Panc1 (cell line): ENCODE results near the gene TRAPPC10. TPM values are rescaled to one million over a fixed set of nuclear protein-coding genes. Genes with fewer than 3 reads are reported as not detected.

Source experiments
- ATAC-seq: fragments of 200-7000 bp; cut with Tn5 transposase; 2 replicates; pipeline ENCODE4 v1.9.1; 2020; ENCODE audit warnings: mild to moderate bottlenecking, moderate library complexity
- BruUV-seq: library from RNA; stranded (reverse); fragments of 400-500 nt; replicated peaks from 2 replicates; lab custom pipeline; 2021; lab: Mats Ljungman, UMichigan
- CTCF ChIA-PET: fragments of 300-600 bp; sonication (Branson Sonifier 250); formaldehyde crosslinking; loops from one replicate; lab custom pipeline; 2022; ENCODE audit warnings: antibody characterized with exemption; lab: Charles Lee
- POLR2A ChIA-PET: fragments of 300-600 bp; sonication (Branson Sonifier 250); formaldehyde crosslinking; loops from one replicate; lab custom pipeline; 2022; ENCODE audit warnings: antibody characterized with exemption; lab: Charles Lee
- DNase-seq: peaks from one replicate; pipeline ENCODE4 v3.0.0-alpha.2; 2010; ENCODE audit warnings: low read depth, low spot score
- H3K27ac ChIP-seq: 2 replicates; pipeline ENCODE4 v1.5.1; 2011; ENCODE audit warnings: mild to moderate bottlenecking, low read length, inconsistent platforms
- H3K27me3 ChIP-seq: fragments of 200-500 bp; sonication (Bioruptor generic); 2 replicates; pipeline ENCODE4 v1.6.0; 2014; ENCODE audit warnings: low read length, inconsistent platforms; ENCODE audit not compliant: control insufficient read depth, insufficient read depth
- H3K36me3 ChIP-seq: fragments of 200-500 bp; sonication (Bioruptor generic); 2 replicates; pipeline ENCODE4 v1.5.1; 2014; ENCODE audit warnings: inconsistent platforms, mild to moderate bottlenecking, low read length, moderate library complexity; ENCODE audit not compliant: control insufficient read depth, insufficient read depth
- H3K4me1 ChIP-seq: 2 replicates; pipeline ENCODE4 v1.5.1; 2011; ENCODE audit warnings: inconsistent platforms, mild to moderate bottlenecking, low read length, moderate library complexity; ENCODE audit not compliant: control insufficient read depth, insufficient read depth
- H3K4me3 ChIP-seq, 2 experiments: 2 replicates each; pipeline ENCODE4 v1.5.1; 2011 to 2012; ENCODE audit warnings: low read depth in 2 of 2, low read length in 2 of 2, mild to moderate bottlenecking in 2 of 2, inconsistent platforms in 1 of 2, moderate library complexity in 1 of 2
- H3K9me3 ChIP-seq: fragments of 200-500 bp; sonication (Bioruptor generic); 2 replicates; pipeline ENCODE4 v1.5.1; 2014; ENCODE audit warnings: low read depth, mild to moderate bottlenecking, inconsistent platforms, low read length, moderate library complexity; ENCODE audit not compliant: control insufficient read depth, insufficient read depth
- CTCF ChIP-seq: fragments of 450-650 bp; IDR thresholded peaks from 2 replicates; pipeline ENCODE4 v1.5.1; 2017; ENCODE audit warnings: mild to moderate bottlenecking
- POLR2AphosphoS5 ChIP-seq: IDR thresholded peaks from 2 replicates; pipeline ENCODE4 v1.6.1; 2012; ENCODE audit warnings: mild to moderate bottlenecking, low read depth, low read length, moderate library complexity
- SIN3A ChIP-seq: IDR thresholded peaks from 2 replicates; pipeline ENCODE4 v1.6.1; 2012; ENCODE audit warnings: low read depth, mild to moderate bottlenecking, low read length, moderate library complexity, borderline replicate concordance; ENCODE audit not compliant: insufficient read depth
- TCF7L2 ChIP-seq: IDR thresholded peaks from 2 replicates; pipeline ENCODE4 v1.6.1; 2011; ENCODE audit warnings: mild to moderate bottlenecking, low read depth, low read length, inconsistent platforms
- in situ Hi-C: cut with HindIII; loops from 2 replicates; pipeline ENCODE4 v1.10.0; 2016; ENCODE audit warnings: low sequenced_read_pairs, low pct_unique_long_range_greater_than_20kb
- intact Hi-C: fragments of 100-400 bp; cut with micrococcal nuclease; formaldehyde crosslinking; loops from one replicate; pipeline ENCODE4 v1.10.0; 2022; ENCODE audit not compliant: unreplicated experiment
- total RNA-seq: library from RNA; stranded (reverse); gene quantifications from one replicate; pipeline ENCODE4 v1.2.1, GENCODE V29; 2021; ENCODE audit not compliant: unreplicated experiment
- TF ChIP-seq, protein P1 (sequence below), 2 experiments: IDR thresholded peaks; 2 replicates each; pipeline ENCODE4 v1.6.1; 2011 to 2012; ENCODE audit warnings: low read depth in 2 of 2, control low read depth in 1 of 2, low read length in 1 of 2, mild to moderate bottlenecking in 1 of 2, moderate library complexity in 1 of 2; ENCODE audit not compliant: insufficient read depth in 1 of 2

TRAPPC10 gene
- total RNA-seq, 1 experiment from 2014 or later = 34.5 TPM

- no peak overlapping the region for H3K27ac ChIP-seq
- ATAC-seq (no peak), DNase-seq (no peak)
- H3K9me3 ChIP-seq = no peaks in the 10 kb centered on the region
- intact Hi-C loops (no loop called here), in situ Hi-C loops (no loop called here)
- H3K4me3 ChIP-seq = no peak overlapping the region
- H3K36me3 ChIP-seq = no peaks in the 10 kb centered on the region
- H3K27me3 ChIP-seq = no peaks in the 10 kb centered on the region
- BruUV-seq = no TSS peak
- POLR2A ChIA-PET = no interaction called here
- CTCF ChIA-PET = no interaction called here
- H3K4me1 ChIP-seq = no peaks in the 10 kb centered on the region
- TF ChIP-seq POLR2AphosphoS5 = no peak
- no peak for TF ChIP-seq SIN3A
- no peak for TF ChIP-seq CTCF
- TF ChIP-seq, protein P1, sequence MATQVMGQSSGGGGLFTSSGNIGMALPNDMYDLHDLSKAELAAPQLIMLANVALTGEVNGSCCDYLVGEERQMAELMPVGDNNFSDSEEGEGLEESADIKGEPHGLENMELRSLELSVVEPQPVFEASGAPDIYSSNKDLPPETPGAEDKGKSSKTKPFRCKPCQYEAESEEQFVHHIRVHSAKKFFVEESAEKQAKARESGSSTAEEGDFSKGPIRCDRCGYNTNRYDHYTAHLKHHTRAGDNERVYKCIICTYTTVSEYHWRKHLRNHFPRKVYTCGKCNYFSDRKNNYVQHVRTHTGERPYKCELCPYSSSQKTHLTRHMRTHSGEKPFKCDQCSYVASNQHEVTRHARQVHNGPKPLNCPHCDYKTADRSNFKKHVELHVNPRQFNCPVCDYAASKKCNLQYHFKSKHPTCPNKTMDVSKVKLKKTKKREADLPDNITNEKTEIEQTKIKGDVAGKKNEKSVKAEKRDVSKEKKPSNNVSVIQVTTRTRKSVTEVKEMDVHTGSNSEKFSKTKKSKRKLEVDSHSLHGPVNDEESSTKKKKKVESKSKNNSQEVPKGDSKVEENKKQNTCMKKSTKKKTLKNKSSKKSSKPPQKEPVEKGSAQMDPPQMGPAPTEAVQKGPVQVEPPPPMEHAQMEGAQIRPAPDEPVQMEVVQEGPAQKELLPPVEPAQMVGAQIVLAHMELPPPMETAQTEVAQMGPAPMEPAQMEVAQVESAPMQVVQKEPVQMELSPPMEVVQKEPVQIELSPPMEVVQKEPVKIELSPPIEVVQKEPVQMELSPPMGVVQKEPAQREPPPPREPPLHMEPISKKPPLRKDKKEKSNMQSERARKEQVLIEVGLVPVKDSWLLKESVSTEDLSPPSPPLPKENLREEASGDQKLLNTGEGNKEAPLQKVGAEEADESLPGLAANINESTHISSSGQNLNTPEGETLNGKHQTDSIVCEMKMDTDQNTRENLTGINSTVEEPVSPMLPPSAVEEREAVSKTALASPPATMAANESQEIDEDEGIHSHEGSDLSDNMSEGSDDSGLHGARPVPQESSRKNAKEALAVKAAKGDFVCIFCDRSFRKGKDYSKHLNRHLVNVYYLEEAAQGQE (IDR thresholded peaks at IDR 0.05; ENCODE audit: insufficient read depth in 1 of 2, low read depth in 2 of 2, low read length in 1 of 2) = no peak
- no peak for TF ChIP-seq TCF7L2
These were observed 45.1 kb upstream of the TRAPPC10 start for GRCh38 chr21:43966946-43967512.

GRCh38 chr21:43967981-43968380 lies 44.1 kb upstream of the TRAPPC10 start:
- intact Hi-C loops (no loop called here), in situ Hi-C loops (no loop called here)
- TF ChIP-seq POLR2AphosphoS5 = no peak
- no TSS peak for BruUV-seq
- Histone ChIP-seq H3K27me3 (no peaks in the 10 kb centered on the region), H3K4me1 (no peaks in the 10 kb centered on the region), H3K36me3 (no peaks in the 10 kb centered on the region), H3K4me3 (no peak overlapping the region), H3K9me3 (no peaks in the 10 kb centered on the region), H3K27ac (no peak overlapping the region)
- DNase-seq (no peak), ATAC-seq (no peak)
- ChIA-PET POLR2A (no interaction called here), CTCF (no interaction called here)

DNA sequence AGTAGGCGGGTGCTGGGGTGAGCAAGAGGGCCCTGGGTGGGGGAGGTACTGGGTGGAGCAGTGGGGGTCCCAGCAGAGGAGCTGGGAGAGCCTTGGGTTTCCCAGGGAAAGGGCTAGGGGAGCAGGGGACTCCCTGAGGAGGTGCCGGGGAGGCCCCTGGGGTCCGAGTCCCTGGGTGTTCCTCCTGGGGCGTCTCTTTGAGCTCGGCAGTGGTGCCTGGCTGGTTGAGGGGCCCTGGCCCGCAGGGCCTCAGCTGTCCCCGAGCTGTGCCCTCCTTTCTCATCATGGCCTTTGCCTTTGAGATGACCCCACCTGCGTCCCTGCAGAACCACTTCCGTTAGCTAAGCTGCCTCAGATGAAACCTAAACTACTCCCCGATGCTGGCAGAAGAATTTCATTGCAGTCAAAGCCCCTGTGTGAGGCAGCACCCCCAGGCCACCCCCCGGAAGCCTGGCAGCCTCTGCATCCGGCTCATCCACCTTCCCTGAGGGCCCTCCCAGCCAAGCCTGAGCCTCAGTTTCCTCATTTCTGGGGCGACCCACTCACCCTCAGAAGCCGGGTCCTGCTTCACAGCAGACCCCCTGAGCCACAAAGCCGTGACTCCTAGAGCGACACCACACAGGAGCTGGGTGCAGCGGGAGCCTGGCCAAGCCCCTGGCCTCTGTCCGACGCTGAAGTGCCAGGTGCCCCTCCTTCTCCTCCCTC lies 43.5 kb upstream of the TRAPPC10 start:
- TF ChIP-seq, protein P1 (IDR thresholded peaks at IDR 0.05; ENCODE audit: insufficient read depth in 1 of 2, low read depth in 2 of 2, low read length in 1 of 2) = no peak
- TF ChIP-seq SIN3A (no peak), POLR2AphosphoS5 (no peak), CTCF (no peak), TCF7L2 (no peak)
- CTCF ChIA-PET = no interaction called here
- Histone ChIP-seq H3K4me1 (no peaks in the 10 kb centered on the region), H3K4me3 (no peak overlapping the region), H3K27me3 (no peaks in the 10 kb centered on the region), H3K9me3 (no peaks in the 10 kb centered on the region), H3K36me3 (no peaks in the 10 kb centered on the region), H3K27ac (no peak overlapping the region)
- in situ Hi-C loops (no loop called here), intact Hi-C loops (no loop called here)
- no peak for ATAC-seq
- POLR2A ChIA-PET = no interaction called here
- no TSS peak for BruUV-seq
- no peak for DNase-seq
